SK-N-SH treated with all-trans-retinoic acid at 6 μM for 48 hours (cell line): ENCODE results near the gene ST3GAL3.

ENCODE experiments used
- CREB5 ChIP-seq: fragments of 250-450 bp; sonication (Bioruptor Pico); IDR thresholded peaks from 2 replicates; pipeline ENCODE4 v1.5.1; 2020; ENCODE audit warnings: low read depth, mild to moderate bottlenecking, moderate library complexity
- POU6F1 ChIP-seq: fragments of 250-450 bp; sonication (Bioruptor Pico); IDR thresholded peaks from 2 replicates; pipeline ENCODE4 v1.8.0; 2021; ENCODE audit warnings: low read depth, mild to moderate bottlenecking, moderate library complexity, borderline replicate concordance
- RARB ChIP-seq: fragments of 250-450 bp; sonication (Bioruptor Pico); IDR thresholded peaks from 2 replicates; pipeline ENCODE4 v1.8.0; 2021; ENCODE audit warnings: mild to moderate bottlenecking, moderate library complexity
- ZC3H10 ChIP-seq: fragments of 250-450 bp; sonication (Bioruptor Pico); IDR thresholded peaks from 2 replicates; pipeline ENCODE4 v1.5.1; 2021; ENCODE audit warnings: mild to moderate bottlenecking, moderate library complexity
- ZFP3 ChIP-seq: fragments of 250-450 bp; sonication (Bioruptor Pico); IDR thresholded peaks from 2 replicates; pipeline ENCODE4 v1.5.0; 2020; ENCODE audit warnings: mild to moderate bottlenecking, moderate library complexity

GRCh38 chr1:43875331-43875730 lies 168.0 kb downstream of the ST3GAL3 start:
- TF ChIP-seq CREB5 (CRISPR knock-in tag) (no peak), ZFP3 (CRISPR knock-in tag) (no peak), POU6F1 (CRISPR knock-in tag) (no peak), RARB (CRISPR knock-in tag) (no peak), ZC3H10 (no peak)
